ENCODE data around the gene HOXA6.

The HOXA6 gene

DNA sequence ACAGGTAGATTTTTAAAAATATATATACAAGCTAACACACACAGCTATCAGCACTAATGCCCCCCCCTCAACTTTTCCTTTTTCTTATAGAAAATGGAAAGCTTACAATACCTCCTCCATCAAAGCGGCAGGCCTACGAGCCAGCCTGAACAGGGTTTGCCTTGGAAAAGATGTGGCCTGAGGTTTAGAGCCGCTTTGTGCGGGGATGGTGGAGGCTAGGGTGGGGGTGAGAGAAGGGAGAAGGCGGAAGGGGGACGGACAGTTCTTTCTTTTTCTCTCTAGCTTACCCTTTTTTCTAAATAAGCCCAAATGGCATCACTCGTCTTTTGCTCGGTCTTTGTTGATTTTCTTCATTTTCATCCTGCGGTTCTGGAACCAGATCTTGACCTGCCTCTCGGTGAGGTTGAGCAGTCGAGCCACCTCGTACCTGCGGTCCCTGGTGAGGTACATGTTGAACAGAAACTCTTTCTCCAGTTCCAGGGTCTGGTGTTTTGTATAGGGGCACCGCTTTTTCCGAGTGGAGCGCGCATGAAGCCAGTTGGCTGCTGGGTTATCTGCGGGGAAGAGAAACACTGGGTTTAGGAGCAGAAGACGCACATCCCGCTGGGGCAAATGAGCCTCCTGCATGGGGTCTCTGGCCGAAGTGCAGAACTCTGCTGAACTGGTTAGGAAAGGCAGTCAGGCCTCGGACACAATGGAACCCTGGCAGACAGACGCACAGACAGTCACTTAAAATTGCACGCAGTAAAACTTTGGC is 15.9 kb upstream of the HOXA6 start:
- Histone ChIP-seq H3K79me2 (ENCODE audit: insufficient read depth, low read length) (no peaks in the 10 kb centered on the region), H2AFZ (ENCODE audit: low read length) (no peak overlapping the region), H3K36me3 (ENCODE audit: insufficient read depth, low read length) (no peaks in the 10 kb centered on the region), H3K9ac (ENCODE audit: low read length) (no peak overlapping the region), H3K27me3 (ENCODE audit: insufficient read depth, low read length) (peaks cover 4% of the 10 kb centered on the region; the same call in 1 of the 2 replicates), H3K9me3 (ENCODE audit: low read length) (no peaks in the 10 kb centered on the region), H3K4me1 (ENCODE audit: insufficient read depth, low read length, severe bottlenecking) (peaks cover 13% of the 10 kb centered on the region), H3F3A (ENCODE audit: insufficient read depth, low read length) (0 out of 2 replicates have a peak, but pooled peaks cover 8% of the 10 kb centered on the region), H3K9me2 (ENCODE audit: low read depth, low read length) (no peaks in the 10 kb centered on the region), H3K27ac (ENCODE audit: low read depth, low read length, poor library complexity, severe bottlenecking) (no peak overlapping the region), H4K20me1 (ENCODE audit: insufficient read depth, low read length) (no peaks in the 10 kb centered on the region), H3K4me3 (ENCODE audit: low read depth, low read length, poor library complexity, severe bottlenecking) (no peak overlapping the region), H3K4me2 (ENCODE audit: low read length) (no peak overlapping the region)
- TF ChIP-seq, protein P1, sequence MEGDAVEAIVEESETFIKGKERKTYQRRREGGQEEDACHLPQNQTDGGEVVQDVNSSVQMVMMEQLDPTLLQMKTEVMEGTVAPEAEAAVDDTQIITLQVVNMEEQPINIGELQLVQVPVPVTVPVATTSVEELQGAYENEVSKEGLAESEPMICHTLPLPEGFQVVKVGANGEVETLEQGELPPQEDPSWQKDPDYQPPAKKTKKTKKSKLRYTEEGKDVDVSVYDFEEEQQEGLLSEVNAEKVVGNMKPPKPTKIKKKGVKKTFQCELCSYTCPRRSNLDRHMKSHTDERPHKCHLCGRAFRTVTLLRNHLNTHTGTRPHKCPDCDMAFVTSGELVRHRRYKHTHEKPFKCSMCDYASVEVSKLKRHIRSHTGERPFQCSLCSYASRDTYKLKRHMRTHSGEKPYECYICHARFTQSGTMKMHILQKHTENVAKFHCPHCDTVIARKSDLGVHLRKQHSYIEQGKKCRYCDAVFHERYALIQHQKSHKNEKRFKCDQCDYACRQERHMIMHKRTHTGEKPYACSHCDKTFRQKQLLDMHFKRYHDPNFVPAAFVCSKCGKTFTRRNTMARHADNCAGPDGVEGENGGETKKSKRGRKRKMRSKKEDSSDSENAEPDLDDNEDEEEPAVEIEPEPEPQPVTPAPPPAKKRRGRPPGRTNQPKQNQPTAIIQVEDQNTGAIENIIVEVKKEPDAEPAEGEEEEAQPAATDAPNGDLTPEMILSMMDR (IDR thresholded peaks at IDR 0.05; ENCODE audit: low read length) = no peak
- no peak for TF ChIP-seq EZH2 (IDR thresholded peaks at IDR 0.05; ENCODE audit: borderline replicate concordance, low read length)

DNA sequence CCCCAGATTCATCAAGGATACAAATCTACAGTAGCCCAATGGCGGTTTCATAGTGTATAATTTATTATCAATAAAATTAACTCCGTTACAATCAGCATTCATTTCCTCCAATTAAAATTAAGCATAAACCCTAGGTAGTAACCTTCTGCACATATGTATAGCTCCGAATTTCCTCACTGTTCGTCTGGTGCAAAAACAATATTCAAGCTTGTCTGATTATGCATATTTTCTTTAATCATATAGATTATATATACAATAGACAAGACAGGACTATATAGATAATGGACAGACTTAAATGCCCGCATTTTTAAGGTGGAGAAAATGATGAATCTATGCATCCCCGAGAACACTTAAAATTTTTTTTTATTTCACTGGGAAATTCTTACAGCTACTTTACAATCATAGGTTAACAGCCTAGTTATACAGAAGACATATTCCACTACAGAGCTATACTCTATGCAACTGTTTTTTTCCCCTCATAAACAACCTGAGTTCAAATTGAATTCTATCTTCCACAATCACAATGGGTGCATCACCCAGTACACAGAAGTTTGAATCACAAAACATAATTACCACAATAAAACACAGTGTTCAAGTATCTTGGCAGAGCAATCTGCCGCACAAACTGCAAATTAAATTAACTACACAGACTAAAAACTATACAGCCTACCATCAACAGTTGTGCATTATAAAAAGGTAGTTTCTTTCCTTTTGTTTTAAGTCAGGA is 15.2 kb upstream of the HOXA6 start:
- no peaks in the 10 kb centered on the region for H3K9me3 ChIP-seq (ENCODE audit: low read length)
- H3K79me2 ChIP-seq (ENCODE audit: insufficient read depth, low read length) = no peaks in the 10 kb centered on the region
- no peaks in the 10 kb centered on the region for H3K36me3 ChIP-seq (ENCODE audit: insufficient read depth, low read length)
- no peak overlapping the region for H3K27ac ChIP-seq (ENCODE audit: low read depth, low read length, poor library complexity, severe bottlenecking)
- H4K20me1 ChIP-seq (ENCODE audit: insufficient read depth, low read length) = no peaks in the 10 kb centered on the region
- H3K4me3 ChIP-seq (ENCODE audit: low read depth, low read length, poor library complexity, severe bottlenecking) = no peak overlapping the region
- H2AFZ ChIP-seq (ENCODE audit: low read length) = no peak overlapping the region
- TF ChIP-seq, protein P1 (IDR thresholded peaks at IDR 0.05; ENCODE audit: low read length) = no peak
- no peak for TF ChIP-seq EZH2 (IDR thresholded peaks at IDR 0.05; ENCODE audit: borderline replicate concordance, low read length)
- H3K27me3 ChIP-seq (ENCODE audit: insufficient read depth, low read length) = peaks cover 4% of the 10 kb centered on the region; the same call in 1 of the 2 replicates
- H3K4me1 ChIP-seq (ENCODE audit: insufficient read depth, low read length, severe bottlenecking) = peaks cover 13% of the 10 kb centered on the region
- 0 out of 2 replicates have a peak, but pooled peaks cover 8% of the 10 kb centered on the region for H3F3A ChIP-seq (ENCODE audit: insufficient read depth, low read length)
- no peak overlapping the region for H3K4me2 ChIP-seq (ENCODE audit: low read length)
- H3K9ac ChIP-seq (ENCODE audit: low read length) = no peak overlapping the region
- H3K9me2 ChIP-seq (ENCODE audit: low read depth, low read length) = no peaks in the 10 kb centered on the region

DNA sequence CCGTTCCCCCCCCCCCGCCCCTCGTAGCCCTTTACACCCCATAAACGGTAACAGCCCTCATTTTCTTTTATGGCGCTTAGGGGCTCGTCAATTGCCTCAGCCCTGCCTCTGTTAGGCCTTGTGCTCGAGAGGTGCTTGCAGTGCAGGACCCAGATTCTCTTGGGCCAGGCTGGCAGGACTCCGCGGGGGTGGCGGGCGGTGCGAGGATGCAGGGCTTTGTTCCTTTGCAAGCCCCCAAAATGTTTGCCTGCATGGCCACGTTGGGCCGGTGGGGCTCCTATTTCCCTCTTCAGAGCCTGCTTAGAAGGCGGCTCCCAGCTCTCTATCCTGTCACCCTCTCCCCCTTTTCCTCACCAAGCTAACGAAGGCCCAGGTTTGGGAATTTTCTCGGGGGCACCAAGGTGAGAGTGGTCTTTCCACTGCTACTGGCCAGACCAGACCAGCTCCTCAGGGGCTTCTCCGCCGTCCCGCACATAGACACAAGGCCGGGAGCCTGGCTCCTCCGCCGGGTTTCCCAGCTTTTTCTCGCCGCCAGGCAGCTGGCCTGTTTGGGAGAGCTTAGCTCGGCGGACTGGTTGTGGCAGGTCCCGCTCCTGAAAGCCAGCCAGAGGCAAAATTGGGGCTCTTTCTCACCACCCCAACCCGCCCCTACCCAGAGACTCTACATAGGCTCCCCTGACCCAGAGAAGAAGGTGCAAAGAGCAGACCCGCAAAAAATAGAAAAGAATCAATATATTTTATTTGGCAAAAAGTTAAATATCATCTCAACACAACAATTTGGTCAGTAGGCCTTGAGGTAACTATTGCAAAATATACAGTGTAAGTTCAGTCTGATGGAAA is 14.4 kb upstream of the HOXA6 start:
- TF ChIP-seq, protein P1 (IDR thresholded peaks at IDR 0.05; ENCODE audit: low read length) = no peak
- TF ChIP-seq EZH2 (IDR thresholded peaks at IDR 0.05; ENCODE audit: borderline replicate concordance, low read length) = no peak
- Histone ChIP-seq H2AFZ (ENCODE audit: low read length) (no peak overlapping the region), H3K9me2 (ENCODE audit: low read depth, low read length) (no peaks in the 10 kb centered on the region), H3K4me1 (ENCODE audit: insufficient read depth, low read length, severe bottlenecking) (peaks cover 13% of the 10 kb centered on the region), H3K9me3 (ENCODE audit: low read length) (no peaks in the 10 kb centered on the region), H3K4me2 (ENCODE audit: low read length) (peak overlapping the region; percentile 88; the same call in 1 of the 2 replicates), H3K27me3 (ENCODE audit: insufficient read depth, low read length) (peaks cover under 1% of the 10 kb centered on the region; the same call in 1 of the 2 replicates), H3K9ac (ENCODE audit: low read length) (no peak overlapping the region), H3K27ac (ENCODE audit: low read depth, low read length, poor library complexity, severe bottlenecking) (no peak overlapping the region), H3K36me3 (ENCODE audit: insufficient read depth, low read length) (no peaks in the 10 kb centered on the region), H3F3A (ENCODE audit: insufficient read depth, low read length) (0 out of 2 replicates have a peak, but pooled peaks cover 8% of the 10 kb centered on the region), H3K4me3 (ENCODE audit: low read depth, low read length, poor library complexity, severe bottlenecking) (no peak overlapping the region), H3K79me2 (ENCODE audit: insufficient read depth, low read length) (no peaks in the 10 kb centered on the region), H4K20me1 (ENCODE audit: insufficient read depth, low read length) (no peaks in the 10 kb centered on the region)
